GM12878 (cell line): ENCODE results near the gene CCN5. TPM values are rescaled to one million over a fixed set of nuclear protein-coding genes. Genes with fewer than 3 reads are reported as not detected.

ENCODE experiments used
- ATAC-seq: fragments of 200-7000 bp; cut with Tn5 transposase; 3 replicates; pipeline ENCODE4 v1.9.1; 2020; ENCODE audit warnings: mild to moderate bottlenecking, moderate library complexity
- BruUV-seq: library from RNA; stranded (reverse); fragments of 400-500 nt; replicated peaks from 2 replicates; lab custom pipeline; 2021; lab: Mats Ljungman, UMichigan
- CTCF ChIA-PET: fragments of 300-600 bp; sonication (Branson Sonifier 250); formaldehyde crosslinking; extraction: SDS; loops from one replicate; lab custom pipeline; 2021; ENCODE audit warnings: inconsistent platforms; lab: Yijun Ruan, JAX
- POLR2A ChIA-PET: fragments of 350-600 bp; formaldehyde crosslinking; extraction: SDS; loops from one replicate; lab custom pipeline; 2021; ENCODE audit warnings: inconsistent platforms; lab: Charles Lee
- RAD21 ChIA-PET: fragments of 300-600 bp; sonication (Branson Sonifier 250); formaldehyde crosslinking; loops from one replicate; lab custom pipeline; 2023; ENCODE audit warnings: antibody characterized with exemption; ENCODE audit not compliant: unreplicated experiment; lab: Charles Lee
- SMC1A ChIA-PET: fragments of 300-600 bp; sonication (Branson Sonifier 250); formaldehyde crosslinking; loops from one replicate; lab custom pipeline; 2023; ENCODE audit not compliant: unreplicated experiment, uncharacterized antibody; lab: Charles Lee
- DNase-seq: peaks from one replicate; pipeline ENCODE4 v3.0.0-alpha.2; 2011; ENCODE audit warnings: low read depth, low spot score
- FAIRE-seq: peaks from 3 replicates; lab custom pipeline; 2011; peaks lifted over from hg19 to GRCh38; lab: Jason Lieb, UNC
- H2AFZ ChIP-seq: 2 replicates; pipeline ENCODE4 v1.6.0; 2011; ENCODE audit warnings: low read depth, low read length, control low read depth; ENCODE audit not compliant: control insufficient read depth
- H3K27ac ChIP-seq: 2 replicates; pipeline ENCODE4 v1.5.1; 2011; ENCODE audit warnings: control low read depth; ENCODE audit not compliant: control insufficient read depth, insufficient read depth
- H3K27me3 ChIP-seq, 2 experiments: replicated peaks in 1 of 2; 2 replicates each; pipeline versions ENCODE4 v1.6.0 to v1.6.1; 2011; ENCODE audit warnings: low read length in 1 of 2; ENCODE audit not compliant: control insufficient read depth in 2 of 2, insufficient read depth in 2 of 2
- H3K36me3 ChIP-seq, 2 experiments: 2 replicates each; pipeline ENCODE4 v1.5.1; 2011; ENCODE audit warnings: low read length in 1 of 2; ENCODE audit not compliant: control insufficient read depth in 2 of 2, insufficient read depth in 2 of 2
- H3K4me1 ChIP-seq: 2 replicates; pipeline ENCODE4 v1.6.1; 2011; ENCODE audit warnings: mild to moderate bottlenecking, low read length, moderate library complexity, mixed read lengths; ENCODE audit not compliant: control insufficient read depth, insufficient read depth
- H3K4me2 ChIP-seq: 2 replicates; pipeline ENCODE4 v1.6.0; 2011; ENCODE audit warnings: control low read depth; ENCODE audit not compliant: control insufficient read depth, insufficient read depth
- H3K4me3 ChIP-seq: fragments of 200-600 bp; sonication (generic); 2 replicates; pipeline ENCODE4 v1.5.1; 2016
- H3K79me2 ChIP-seq: 2 replicates; pipeline ENCODE4 v1.6.0; 2011; ENCODE audit warnings: low read length; ENCODE audit not compliant: control insufficient read depth, insufficient read depth
- H3K9ac ChIP-seq: 2 replicates; pipeline ENCODE4 v1.8.0; 2011; ENCODE audit warnings: low read length, control low read depth, mixed read lengths; ENCODE audit not compliant: control insufficient read depth, insufficient read depth
- H3K9me3 ChIP-seq: replicated peaks from 3 replicates; pipeline ENCODE4 v1.5.1; 2011; ENCODE audit warnings: mild to moderate bottlenecking, low read length; ENCODE audit not compliant: control insufficient read depth, insufficient read depth
- H4K20me1 ChIP-seq: 2 replicates; pipeline ENCODE4 v1.6.0; 2011; ENCODE audit not compliant: control insufficient read depth, insufficient read depth
- CHD2 ChIP-seq: IDR thresholded peaks from 2 replicates; pipeline ENCODE4 v1.6.1; 2011; ENCODE audit warnings: low read depth, low read length, improper control_type of control experiment, borderline replicate concordance
- CREM ChIP-seq: IDR thresholded peaks from 2 replicates; pipeline ENCODE4 v1.6.1; 2014; ENCODE audit warnings: antibody characterized with exemption, low read depth
- EGR1 ChIP-seq, 2 experiments: IDR thresholded peaks; 1 replicate in 1 of 2; 2 replicates in 1 of 2; pipeline ENCODE4 v1.6.1; 2011 to 2012; ENCODE audit warnings: low read depth in 2 of 2, low read length in 2 of 2, borderline replicate concordance in 1 of 2, mild to moderate bottlenecking in 1 of 2, moderate library complexity in 1 of 2
- ETV6 ChIP-seq, 2 experiments: fragments of 450-650 bp in 1 of 2; IDR thresholded peaks in 1 of 2; conservative IDR thresholded peaks in 1 of 2; 2 replicates each; pipeline ENCODE4 v1.6.1; 2014; ENCODE audit warnings: antibody characterized with exemption in 1 of 2, borderline replicate concordance in 1 of 2, low read depth in 1 of 2, mild to moderate bottlenecking in 1 of 2, moderate library complexity in 1 of 2
- HDAC2 ChIP-seq: fragments of 200-600 bp; sonication (generic); IDR thresholded peaks from 2 replicates; pipeline ENCODE4 v1.6.1; 2017
- MEF2B ChIP-seq: fragments of 450-650 bp; IDR thresholded peaks from 2 replicates; pipeline ENCODE4 v1.6.1; 2018; ENCODE audit warnings: mild to moderate bottlenecking, moderate library complexity; ENCODE audit not compliant: partially characterized antibody, poor library complexity, severe bottlenecking
- NBN ChIP-seq: fragments of 450-650 bp; IDR thresholded peaks from 2 replicates; pipeline ENCODE4 v1.6.1; 2016
- NR2F1 ChIP-seq: fragments of 450-650 bp; conservative IDR thresholded peaks from 2 replicates; pipeline ENCODE4 v1.6.1; 2017; ENCODE audit warnings: mild to moderate bottlenecking
- PAX5 ChIP-seq: IDR thresholded peaks from 2 replicates; pipeline ENCODE4 v1.6.1; 2011; ENCODE audit warnings: low read depth, low read length, borderline replicate concordance
- PKNOX1 ChIP-seq: fragments of 450-650 bp; IDR thresholded peaks from 2 replicates; pipeline ENCODE4 v1.6.1; 2016; ENCODE audit warnings: mild to moderate bottlenecking
- RFX5 ChIP-seq: IDR thresholded peaks from 2 replicates; pipeline ENCODE4 v1.6.1; 2011; ENCODE audit warnings: low read depth, low read length, improper control_type of control experiment
- SMAD1 ChIP-seq: fragments of 450-650 bp; IDR thresholded peaks from 2 replicates; pipeline ENCODE4 v1.6.1; 2018; ENCODE audit warnings: mild to moderate bottlenecking, low read depth; ENCODE audit not compliant: partially characterized antibody
- SMARCA5 ChIP-seq: fragments of 450-650 bp; IDR thresholded peaks from 2 replicates; pipeline ENCODE4 v1.6.1; 2017; ENCODE audit warnings: mild to moderate bottlenecking
- STAT1 ChIP-seq: fragments of 450-650 bp; conservative IDR thresholded peaks from 2 replicates; pipeline ENCODE4 v1.6.1; 2014; ENCODE audit warnings: antibody characterized with exemption, mild to moderate bottlenecking
- ZBTB33 ChIP-seq: fragments of 450-650 bp; IDR thresholded peaks from 2 replicates; pipeline ENCODE4 v1.6.1; 2017; ENCODE audit warnings: mild to moderate bottlenecking
- ZNF217 ChIP-seq: fragments of 450-650 bp; IDR thresholded peaks from 2 replicates; pipeline ENCODE4 v1.6.1; 2017; ENCODE audit warnings: antibody characterized with exemption, mild to moderate bottlenecking
- ZNF274 ChIP-seq: IDR thresholded peaks from one replicate; pipeline ENCODE4 v1.8.0; 2011; ENCODE audit not compliant: insufficient read length, insufficient read depth
- WGBS: methylation state at CpG from one replicate; pipeline ENCODE4 v1.1.6; 2016; ENCODE audit warnings: low lambda C conversion rate; ENCODE audit not compliant: insufficient replicate concordance, insufficient coverage; ENCODE audit errors: missing lambda C conversion rate; 5-methylcytosine and 5-hydroxymethylcytosine counted together
- in situ Hi-C: fragments of 300-500 bp; cut with MboI; formaldehyde crosslinking; loops from 9 replicates; pipeline ENCODE4 v1.14.3; 2018; ENCODE audit warnings: mixed read lengths
- intact Hi-C: fragments of 100-400 bp; cut with micrococcal nuclease; formaldehyde crosslinking; loops from one replicate; pipeline ENCODE4 v1.14.2; 2022; ENCODE audit not compliant: unreplicated experiment
- polyA plus RNA-seq, 11 experiments: library from polyadenylated mRNA; depleted of rRNA in 4 of 11; unstranded in 6 of 11; stranded (reverse) in 5 of 11; fragments of >200 nt; fragmentation: Nextera tagmentation in 4 of 11; fragmentation: Illumina TruSeq in 1 of 11; extraction: Ambion mirVana in 4 of 11; extraction: Trizol in 1 of 11; gene quantifications; 1 replicate in 1 of 11; 2 replicates in 10 of 11; pipeline versions ENCODE4 v1.2.1 to v1.2.3, GENCODE V29; 2011 to 2016; ENCODE audit warnings: inconsistent platforms in 2 of 11, missing spikeins in 2 of 11, low read depth in 1 of 11
- total RNA-seq, 4 experiments: library from RNA; depleted of rRNA in 3 of 4; stranded (reverse); fragments of >200 nt in 3 of 4; fragmentation: Illumina TruSeq in 1 of 4; extraction: Trizol in 1 of 4; gene quantifications; 2 replicates each; pipeline versions ENCODE4 v1.2.1 to v1.2.3, GENCODE V29; 2013 to 2021
- TF ChIP-seq, protein P1 (sequence below): fragments of 450-650 bp; IDR thresholded peaks from 2 replicates; pipeline ENCODE4 v1.6.1; 2018; ENCODE audit warnings: mild to moderate bottlenecking, low read depth, moderate library complexity; ENCODE audit not compliant: partially characterized antibody

Gene CCN5
- total and polyA plus RNA-seq, 10 of the 15 experiments (the other 5 are each of a cell fraction or from before 2014, with no cell fraction given) = 0.14 to 0.15 TPM; not detected in 8

DNA sequence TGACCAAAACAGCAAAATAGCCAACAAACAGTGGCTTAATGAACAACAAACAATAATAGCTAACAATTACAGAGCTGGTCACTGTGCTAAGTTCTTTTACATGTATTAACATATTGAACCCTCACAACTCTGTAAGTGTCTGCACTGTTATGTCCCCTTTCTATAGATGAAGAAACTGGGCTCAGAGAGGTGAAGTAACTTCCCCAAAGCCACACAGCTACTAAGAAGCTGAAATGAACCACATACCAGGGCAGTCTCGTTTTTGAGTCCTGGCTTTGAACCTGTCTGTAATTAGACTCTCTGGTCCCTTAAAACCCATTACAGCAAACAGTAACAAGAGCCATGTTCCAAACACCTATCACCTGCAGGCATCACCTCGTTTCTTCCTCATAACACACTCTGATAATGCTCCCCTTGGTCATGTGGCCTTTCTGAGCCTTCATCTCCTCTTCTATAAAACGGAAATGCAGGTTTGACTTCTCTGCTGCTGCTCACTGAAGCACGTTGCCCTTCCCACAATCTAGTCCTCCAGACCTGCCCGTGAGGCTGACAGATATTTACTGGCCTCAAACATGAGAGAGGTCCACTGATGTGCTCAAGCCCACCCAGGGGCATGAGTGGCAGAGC lies 53.8 kb downstream of the CCN5 start:
- no peaks in the 10 kb centered on the region; the same call in 1 of the 2 replicates for H3K4me1 ChIP-seq
- no peak overlapping the region for H3K27ac ChIP-seq
- TF ChIP-seq ZNF217 (no peak), ZNF274 (no peak), EGR1 (IDR thresholded peaks at IDR 0.05; ENCODE audit: borderline replicate concordance in 1 of 2, low read depth in 2 of 2, low read length in 2 of 2) (no peak), PAX5 (no peak), PKNOX1 (no peak), NR2F1 (no peak), MEF2B (no peak), HDAC2 (no peak), CHD2 (no peak), RFX5 (no peak), SMARCA5 (no peak), ETV6 (conservative IDR thresholded peaks at IDR 0.05 in 1 of 2, IDR thresholded peaks at IDR 0.05 in 1 of 2; ENCODE audit: borderline replicate concordance in 1 of 2, low read depth in 1 of 2) (no peak), CREM (no peak), STAT1 (no peak), ZBTB33 (no peak), NBN (no peak), SMAD1 (no peak)
- TF ChIP-seq, protein P1, sequence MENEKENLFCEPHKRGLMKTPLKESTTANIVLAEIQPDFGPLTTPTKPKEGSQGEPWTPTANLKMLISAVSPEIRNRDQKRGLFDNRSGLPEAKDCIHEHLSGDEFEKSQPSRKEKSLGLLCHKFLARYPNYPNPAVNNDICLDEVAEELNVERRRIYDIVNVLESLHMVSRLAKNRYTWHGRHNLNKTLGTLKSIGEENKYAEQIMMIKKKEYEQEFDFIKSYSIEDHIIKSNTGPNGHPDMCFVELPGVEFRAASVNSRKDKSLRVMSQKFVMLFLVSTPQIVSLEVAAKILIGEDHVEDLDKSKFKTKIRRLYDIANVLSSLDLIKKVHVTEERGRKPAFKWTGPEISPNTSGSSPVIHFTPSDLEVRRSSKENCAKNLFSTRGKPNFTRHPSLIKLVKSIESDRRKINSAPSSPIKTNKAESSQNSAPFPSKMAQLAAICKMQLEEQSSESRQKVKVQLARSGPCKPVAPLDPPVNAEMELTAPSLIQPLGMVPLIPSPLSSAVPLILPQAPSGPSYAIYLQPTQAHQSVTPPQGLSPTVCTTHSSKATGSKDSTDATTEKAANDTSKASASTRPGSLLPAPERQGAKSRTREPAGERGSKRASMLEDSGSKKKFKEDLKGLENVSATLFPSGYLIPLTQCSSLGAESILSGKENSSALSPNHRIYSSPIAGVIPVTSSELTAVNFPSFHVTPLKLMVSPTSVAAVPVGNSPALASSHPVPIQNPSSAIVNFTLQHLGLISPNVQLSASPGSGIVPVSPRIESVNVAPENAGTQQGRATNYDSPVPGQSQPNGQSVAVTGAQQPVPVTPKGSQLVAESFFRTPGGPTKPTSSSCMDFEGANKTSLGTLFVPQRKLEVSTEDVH = no peak
- FAIRE-seq (no peak), DNase-seq (no peak), ATAC-seq (no peak)
- H3K4me3 ChIP-seq = no peak overlapping the region
- no TSS peak for BruUV-seq
- no peaks in the 10 kb centered on the region for H3K9me3 ChIP-seq
- 3% methylated on average over 5 of the region's 5 CpGs for WGBS
- H2AFZ ChIP-seq = no peak overlapping the region
- H3K4me2 ChIP-seq = no peak overlapping the region
- SMC1A ChIA-PET = interaction anchor here (0.6 to 1.4 kb wide), 3 partner anchors 8 to 1183 kb away, joined by 3 to 5 read pairs (median 3); no protein-coding TSS in a partner anchor
- CTCF ChIA-PET = no interaction called here
- in situ Hi-C loops (no loop called here), intact Hi-C loops (no loop called here)
- RAD21 ChIA-PET = no interaction called here
- H3K9ac ChIP-seq = no peak overlapping the region
- no peaks in the 10 kb centered on the region for H4K20me1 ChIP-seq
- POLR2A ChIA-PET = interaction anchor here (0.6 kb wide), 1 partner anchor 97 kb away, joined by 3 read pairs; no protein-coding TSS in a partner anchor
- no peaks in the 10 kb centered on the region for H3K36me3 ChIP-seq
- no peaks in the 10 kb centered on the region for H3K27me3 ChIP-seq
- H3K79me2 ChIP-seq = no peaks in the 10 kb centered on the region
